IMR-90 (cell line): ENCODE results near the gene BRAF. TPM values are rescaled to one million over a fixed set of nuclear protein-coding genes. Genes with fewer than 3 reads are reported as not detected.
A peak's percentile ranks its signal among the peaks of the same experiment; 100 is the strongest.

Experiments used
- ATAC-seq: fragments of 200-7000 bp; cut with Tn5 transposase; 2 replicates; pipeline ENCODE4 v1.9.1; 2020; ENCODE audit warnings: low read depth, mild to moderate bottlenecking, moderate library complexity
- BruUV-seq: library from RNA; stranded (reverse); fragments of 400-500 nt; replicated peaks from 2 replicates; lab custom pipeline; 2021; lab: Mats Ljungman, UMichigan
- CTCF ChIA-PET: fragments of 300-600 bp; formaldehyde crosslinking; extraction: SDS; loops from one replicate; lab custom pipeline; 2021; ENCODE audit warnings: antibody characterized with exemption; lab: Yijun Ruan, JAX
- POLR2A ChIA-PET: fragments of 300-600 bp; sonication (Branson Sonifier 250); formaldehyde crosslinking; loops from one replicate; lab custom pipeline; 2022; ENCODE audit warnings: antibody characterized with exemption; ENCODE audit not compliant: unreplicated experiment; lab: Charles Lee
- DNase-seq: peaks from one replicate; pipeline ENCODE4 v3.0.0; 2013
- H2AFZ ChIP-seq: replicated peaks from 2 replicates; pipeline ENCODE3; 2013; ENCODE audit warnings: low read length, mild to moderate bottlenecking; ENCODE audit not compliant: poor library complexity
- H2AK5ac ChIP-seq: 2 replicates; pipeline ENCODE4 v1.6.1; 2013; ENCODE audit warnings: low read depth, low read length, inconsistent platforms
- H2AK9ac ChIP-seq: replicated peaks from 2 replicates; pipeline ENCODE3; 2013; ENCODE audit warnings: mild to moderate bottlenecking, low read depth, low read length, moderate library complexity; ENCODE audit not compliant: poor library complexity
- H2BK120ac ChIP-seq: 2 replicates; pipeline ENCODE4 v1.6.1; 2013; ENCODE audit warnings: low read depth, low read length, inconsistent platforms
- H2BK15ac ChIP-seq: 3 replicates; pipeline ENCODE4 v1.6.1; 2013; ENCODE audit warnings: low read depth, low read length, inconsistent platforms
- H2BK20ac ChIP-seq: 2 replicates; pipeline ENCODE4 v1.6.1; 2013; ENCODE audit warnings: low read depth, mild to moderate bottlenecking, inconsistent platforms, low read length, moderate library complexity
- H2BK5ac ChIP-seq: 2 replicates; pipeline ENCODE4 v1.6.1; 2013; ENCODE audit warnings: mild to moderate bottlenecking, low read depth, low read length, inconsistent platforms; ENCODE audit not compliant: poor library complexity, severe bottlenecking
- H3K14ac ChIP-seq: replicated peaks from 2 replicates; pipeline ENCODE4 v1.6.1; 2013; ENCODE audit warnings: low read depth, low read length, inconsistent platforms
- H3K18ac ChIP-seq: 2 replicates; pipeline ENCODE4 v1.6.1; 2013; ENCODE audit warnings: low read depth, low read length, control low read depth
- H3K23ac ChIP-seq: 2 replicates; pipeline ENCODE4 v1.6.1; 2013; ENCODE audit warnings: low read depth, low read length, inconsistent platforms
- H3K27ac ChIP-seq: 2 replicates; pipeline ENCODE4 v1.5.1; 2013; ENCODE audit warnings: mild to moderate bottlenecking, control low read depth, low read length; ENCODE audit not compliant: insufficient read depth
- H3K27me3 ChIP-seq: 2 replicates; pipeline ENCODE4 v1.6.1; 2013; ENCODE audit warnings: low read length; ENCODE audit not compliant: control insufficient read depth, insufficient read depth
- H3K36me3 ChIP-seq: 2 replicates; pipeline ENCODE4 v1.6.1; 2013; ENCODE audit warnings: low read length, mixed read lengths; ENCODE audit not compliant: control insufficient read depth, insufficient read depth
- H3K4ac ChIP-seq: 2 replicates; pipeline ENCODE4 v1.6.1; 2013; ENCODE audit warnings: low read depth, low read length, inconsistent platforms
- H3K4me1 ChIP-seq: 2 replicates; pipeline ENCODE4 v1.6.1; 2013; ENCODE audit warnings: low read length, mixed read lengths; ENCODE audit not compliant: control insufficient read depth, insufficient read depth
- H3K4me2 ChIP-seq: 2 replicates; pipeline ENCODE4 v1.6.1; 2013; ENCODE audit warnings: low read depth, mild to moderate bottlenecking, control low read depth, low read length, moderate library complexity
- H3K4me3 ChIP-seq: 2 replicates; pipeline ENCODE4 v1.5.1; 2013; ENCODE audit warnings: low read depth, mild to moderate bottlenecking, control low read depth, low read length, moderate library complexity; ENCODE audit not compliant: insufficient read depth
- H3K56ac ChIP-seq: 2 replicates; pipeline ENCODE4 v1.6.1; 2013; ENCODE audit warnings: low read length, inconsistent platforms; ENCODE audit not compliant: insufficient read depth; ENCODE audit errors: extremely low read depth
- H3K79me1 ChIP-seq, 2 experiments: 2 replicates each; pipeline ENCODE4 v1.6.1; 2013; ENCODE audit warnings: low read length in 2 of 2, inconsistent platforms in 1 of 2, low read depth in 1 of 2
- H3K9ac ChIP-seq: 2 replicates; pipeline ENCODE4 v1.6.1; 2013; ENCODE audit warnings: low read depth, low read length, control low read depth
- H3K9me1 ChIP-seq: 2 replicates; pipeline ENCODE4 v1.6.1; 2013; ENCODE audit warnings: low read length, inconsistent platforms; ENCODE audit not compliant: insufficient read depth
- H3K9me3 ChIP-seq: 2 replicates; pipeline ENCODE4 v1.6.1; 2013; ENCODE audit warnings: low read length; ENCODE audit not compliant: control insufficient read depth, insufficient read depth
- H4K20me1 ChIP-seq: 2 replicates; pipeline ENCODE4 v1.6.1; 2013; ENCODE audit warnings: low read length, inconsistent platforms; ENCODE audit not compliant: insufficient read depth
- H4K5ac ChIP-seq: 2 replicates; pipeline ENCODE4 v1.6.1; 2013; ENCODE audit warnings: mild to moderate bottlenecking, low read depth, low read length, control low read depth
- H4K8ac ChIP-seq, 2 experiments: 2 replicates each; pipeline ENCODE4 v1.6.1; 2013; ENCODE audit warnings: low read depth in 2 of 2, low read length in 2 of 2, control low read depth in 1 of 2, inconsistent platforms in 1 of 2
- H4K91ac ChIP-seq: 2 replicates; pipeline ENCODE4 v1.6.1; 2013; ENCODE audit warnings: low read depth, low read length, inconsistent platforms; ENCODE audit not compliant: insufficient read depth
- CHD1 ChIP-seq: IDR thresholded peaks from 2 replicates; pipeline ENCODE4 v1.6.1; 2012; ENCODE audit warnings: low read depth, low read length, improper control_type of control experiment
- MAFK ChIP-seq: IDR thresholded peaks from 2 replicates; pipeline ENCODE4 v1.6.1; 2012; ENCODE audit warnings: low read depth, low read length, improper control_type of control experiment
- WGBS, 2 experiments: methylation state at CpG; one replicate each; pipeline versions ENCODE4 v1.1.5 to v1.1.7; 2013; ENCODE audit warnings: missing lambda C conversion rate in 2 of 2; ENCODE audit not compliant: insufficient read length in 1 of 2; ENCODE audit errors: extremely low coverage in 2 of 2; 5-methylcytosine and 5-hydroxymethylcytosine counted together
- dilution Hi-C: fragments of 300-500 bp; cut with HindIII; formaldehyde crosslinking; loops from one replicate; pipeline ENCODE4 v1.14.3; 2018; ENCODE audit warnings: low sequenced_read_pairs; ENCODE audit not compliant: unreplicated experiment
- in situ Hi-C: fragments of 300-500 bp; cut with MboI; formaldehyde crosslinking; loops from 3 replicates; pipeline ENCODE4 v1.14.3; 2019; ENCODE audit warnings: low sequenced_read_pairs, inconsistent platforms, mixed read lengths
- intact Hi-C: fragments of 100-400 bp; cut with micrococcal nuclease; formaldehyde crosslinking; loops from 2 replicates; pipeline ENCODE4 v1.10.0; 2022
- polyA plus RNA-seq, 3 experiments: library from polyadenylated mRNA; depleted of rRNA; stranded (reverse); fragments of >200 nt; gene quantifications; 2 replicates each; pipeline ENCODE4 v1.2.3, GENCODE V29; 2012; ENCODE audit warnings: low replicate concordance in 1 of 3
- total RNA-seq: library from RNA; depleted of rRNA; stranded (reverse); fragments of >200 nt; gene quantifications from 2 replicates; pipeline ENCODE4 v1.2.3, GENCODE V29; 2012

The BRAF gene
- total and polyA plus RNA-seq, 2 of the 4 experiments (the other 2 are of a cell fraction), result 5.7 to 12.9 TPM

- Histone ChIP-seq H3K18ac (no peak overlapping the region), H3K79me1 (peaks cover 6 to 8% of the 10 kb centered on the region in 2 experiments), H3K4me3 (no peak overlapping the region), H3K4me2 (no peak overlapping the region), H4K8ac (no peak overlapping the region), H3K4ac (no peak overlapping the region), H3K9ac (no peak overlapping the region), H3K23ac (no peak overlapping the region), H3K56ac (no peak overlapping the region), H3K4me1 (no peaks in the 10 kb centered on the region), H3K27me3 (no peaks in the 10 kb centered on the region), H4K20me1 (no peaks in the 10 kb centered on the region), H3K36me3 (peaks cover 8% of the 10 kb centered on the region), H2BK15ac (no peak overlapping the region), H2BK20ac (no peak overlapping the region), H3K27ac (no peak overlapping the region), H2BK120ac (no peak overlapping the region), H2AFZ (no peak overlapping the region), H3K14ac (no peak overlapping the region), H3K9me3 (no peaks in the 10 kb centered on the region), H3K9me1 (no peaks in the 10 kb centered on the region; the same call in 1 of the 2 replicates), H2BK5ac (no peak overlapping the region), H2AK9ac (no peak overlapping the region), H2AK5ac (no peak overlapping the region), H4K91ac (no peak overlapping the region), H4K5ac (no peak overlapping the region)
- BruUV-seq, result no TSS peak
- dilution Hi-C loops, result no loop called here
- 100% methylated on average over 1 of the region's 4 CpGs; no CpG with 5 or more reads in 1 of the 2 experiments for WGBS, 2 experiments
- in situ Hi-C loops, result no loop called here
- DNase-seq (no peak), ATAC-seq (no peak)
- TF ChIP-seq CHD1 (no peak), MAFK (peak; percentile 69)
- intact Hi-C loops, result no loop called here
- ChIA-PET CTCF (interaction anchor here (1.0 kb wide), 1 partner anchor 20 kb away, joined by 3 read pairs; no protein-coding TSS in a partner anchor), POLR2A (no interaction called here)
Measured at GRCh38 chr7:140831724-140832123, 93.0 kb downstream of the BRAF start.
